Hepatocyte (in vitro differentiated cells): ENCODE measurements around the gene ADGRF3. TPM values are rescaled to one million over a fixed set of nuclear protein-coding genes. Genes with fewer than 3 reads are reported as not detected.
"Not testable (repeated sequence)": the region's sequence is repeated elsewhere in the genome, so short reads cannot be mapped to it uniquely, and the experiment has no call there.

Experiments
- DNase-seq: peaks from one replicate; pipeline ENCODE4 v3.0.0-alpha.2; 2016; ENCODE audit warnings: low spot score
- H2AFZ ChIP-seq: fragments of 200-600 bp; sonication (generic); 2 replicates; pipeline ENCODE4 v1.6.0; 2016; ENCODE audit warnings: antibody characterized with exemption, mild to moderate bottlenecking
- H3K27ac ChIP-seq: fragments of 200-600 bp; sonication (generic); 2 replicates; pipeline ENCODE4 v1.5.1; 2016; ENCODE audit warnings: mild to moderate bottlenecking
- H3K27me3 ChIP-seq: fragments of 200-600 bp; sonication (generic); 2 replicates; pipeline ENCODE4 v1.6.1; 2016
- H3K36me3 ChIP-seq: fragments of 200-600 bp; sonication (generic); replicated peaks from 2 replicates; pipeline ENCODE4 v1.5.1; 2016; ENCODE audit warnings: low read depth; ENCODE audit not compliant: insufficient read depth
- H3K4me1 ChIP-seq: fragments of 200-600 bp; sonication (generic); 2 replicates; pipeline ENCODE4 v1.5.1; 2016; ENCODE audit warnings: mild to moderate bottlenecking, moderate library complexity; ENCODE audit not compliant: insufficient read depth
- H3K4me2 ChIP-seq: fragments of 200-600 bp; sonication (generic); 2 replicates; pipeline ENCODE4 v1.6.0; 2016
- H3K4me3 ChIP-seq: fragments of 200-600 bp; sonication (generic); 2 replicates; pipeline ENCODE4 v1.5.1; 2016; ENCODE audit warnings: mild to moderate bottlenecking
- H3K79me2 ChIP-seq: fragments of 200-600 bp; sonication (generic); 2 replicates; pipeline ENCODE4 v1.6.0; 2017; ENCODE audit warnings: mild to moderate bottlenecking
- H3K9me2 ChIP-seq: fragments of 200-600 bp; sonication (generic); replicated peaks from 2 replicates; pipeline ENCODE4 v1.6.0; 2017; ENCODE audit warnings: mild to moderate bottlenecking; ENCODE audit not compliant: insufficient read depth
- H3K9me3 ChIP-seq: fragments of 200-600 bp; sonication (generic); 2 replicates; pipeline ENCODE4 v1.5.1; 2016; ENCODE audit warnings: low read depth, mild to moderate bottlenecking
- H4K20me1 ChIP-seq: fragments of 200-600 bp; sonication (generic); 2 replicates; pipeline ENCODE4 v1.6.0; 2016; ENCODE audit warnings: mild to moderate bottlenecking; ENCODE audit not compliant: insufficient read depth, poor library complexity, severe bottlenecking
- CTCF ChIP-seq: fragments of 200-600 bp; sonication (generic); IDR thresholded peaks from 2 replicates; pipeline ENCODE4 v1.5.1; 2016; ENCODE audit warnings: antibody characterized with exemption, mild to moderate bottlenecking; ENCODE audit not compliant: poor library complexity
- EZH2 ChIP-seq: fragments of 200-600 bp; sonication (generic); IDR thresholded peaks from 2 replicates; pipeline ENCODE4 v1.6.1; 2016; ENCODE audit warnings: antibody characterized with exemption, mild to moderate bottlenecking, borderline replicate concordance
- EZH2phosphoT487 ChIP-seq: fragments of 200-600 bp; sonication (generic); IDR thresholded peaks from one replicate; pipeline ENCODE4 v1.6.1; 2018; ENCODE audit warnings: antibody characterized with exemption, mild to moderate bottlenecking, low read depth, moderate library complexity; ENCODE audit not compliant: unreplicated experiment, severe bottlenecking
- WGBS: methylation state at CpG from one replicate; pipeline ENCODE4 v1.1.6; 2016; ENCODE audit warnings: low lambda C conversion rate; ENCODE audit errors: missing lambda C conversion rate; 5-methylcytosine and 5-hydroxymethylcytosine counted together
- polyA plus RNA-seq: library from polyadenylated mRNA; unstranded; fragments of >200 nt; fragmentation: Nextera tagmentation; extraction: Ambion mirVana; gene quantifications from 2 replicates; pipeline ENCODE4 v1.2.1, GENCODE V29; 2016
- total RNA-seq: library from RNA; depleted of rRNA; stranded (reverse); fragments of >200 nt; gene quantifications from 2 replicates; pipeline ENCODE4 v1.2.3, GENCODE V29; 2014

The ADGRF3 gene
- total and polyA plus RNA-seq, 2 experiments from 2014 or later = 0.63 to 1.3 TPM

- Histone ChIP-seq H3K27me3 (no peaks in the 10 kb centered on the region), H3K4me2 (no peak overlapping the region), H3K4me1 (no peaks in the 10 kb centered on the region), H3K79me2 (no peaks in the 10 kb centered on the region), H3K9me3 (no peaks in the 10 kb centered on the region), H3K36me3 (no peaks in the 10 kb centered on the region), H3K27ac (no peak overlapping the region), H3K9me2 (no peaks in the 10 kb centered on the region), H2AFZ (no peak overlapping the region), H4K20me1 (no peaks in the 10 kb centered on the region), H3K4me3 (no peak overlapping the region)
- WGBS = 85% methylated on average over 2 of the region's 2 CpGs
- no peak for TF ChIP-seq EZH2
- TF ChIP-seq CTCF = no peak
- no peak for TF ChIP-seq EZH2phosphoT487
- no peak for DNase-seq
These were observed 33.7 kb upstream of the ADGRF3 start for GRCh38 chr2:26380281-26380680.

GRCh38 chr2:26376799-26377198 lies 30.2 kb upstream of the ADGRF3 start:
- TF ChIP-seq EZH2 (no peak), CTCF (no peak), EZH2phosphoT487 (no peak)
- no peaks in the 10 kb centered on the region for H3K9me3 ChIP-seq
- no peak overlapping the region for H2AFZ ChIP-seq
- no peak overlapping the region for H3K4me3 ChIP-seq
- H3K27me3 ChIP-seq = no peaks in the 10 kb centered on the region
- 90% methylated on average over 1 of the region's 1 CpG for WGBS
- DNase-seq = no peak
- no peaks in the 10 kb centered on the region for H3K36me3 ChIP-seq
- no peaks in the 10 kb centered on the region for H4K20me1 ChIP-seq
- H3K27ac ChIP-seq = no peak overlapping the region
- no peaks in the 10 kb centered on the region for H3K79me2 ChIP-seq
- H3K9me2 ChIP-seq = no peaks in the 10 kb centered on the region
- no peaks in the 10 kb centered on the region for H3K4me1 ChIP-seq
- H3K4me2 ChIP-seq = no peak overlapping the region

- peaks cover 11% of the 10 kb centered on the region for H3K79me2 ChIP-seq
- H3K4me1 ChIP-seq, H3K4me2 ChIP-seq, H3K4me3 ChIP-seq, H3K9me3 ChIP-seq, H3K27ac ChIP-seq, H4K20me1 ChIP-seq, H2AFZ ChIP-seq, H3K27me3 ChIP-seq, H3K36me3 ChIP-seq, DNase-seq, H3K9me2 ChIP-seq: not testable (repeated sequence)
- WGBS = no CpG with 5 or more reads among the region's 31 CpGs
These were observed 24.3 kb upstream of the ADGRF3 start for GRCh38 chr2:26370909-26371308.

DNA sequence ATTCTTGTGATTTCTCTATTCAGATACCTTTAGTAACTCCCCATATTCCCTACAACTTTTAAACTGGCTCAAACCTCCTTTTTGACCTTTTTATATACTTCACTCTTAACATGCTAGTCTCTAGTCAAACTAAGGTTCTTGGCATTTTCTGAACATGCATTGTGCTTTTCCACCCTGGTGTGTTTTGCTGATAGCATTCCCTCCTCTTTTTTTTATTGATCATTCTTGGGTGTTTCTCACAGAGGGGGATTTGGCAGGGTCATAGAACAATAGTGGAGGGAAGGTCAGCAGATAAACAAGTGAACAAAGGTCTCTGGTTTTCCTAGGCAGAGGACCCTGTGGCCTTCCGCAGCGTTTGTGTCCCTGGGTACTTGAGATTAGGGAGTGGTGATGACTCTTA lies 23.1 kb upstream of the ADGRF3 start:
- not testable (repeated sequence) for H3K4me1 ChIP-seq, H3K27me3 ChIP-seq, H3K9me3 ChIP-seq, H3K4me3 ChIP-seq, DNase-seq, H2AFZ ChIP-seq, H3K27ac ChIP-seq, H3K9me2 ChIP-seq, H4K20me1 ChIP-seq, H3K4me2 ChIP-seq, H3K36me3 ChIP-seq
- WGBS = 44% methylated on average over 2 of the region's 2 CpGs
- peaks cover 20% of the 10 kb centered on the region for H3K79me2 ChIP-seq

GRCh38 chr2:26366957-26367356 lies 20.4 kb upstream of the ADGRF3 start:
- H3K4me3 ChIP-seq = no peak overlapping the region
- no peaks in the 10 kb centered on the region for H3K4me1 ChIP-seq
- H3K79me2 ChIP-seq = peaks cover 42% of the 10 kb centered on the region
- H3K27me3 ChIP-seq = no peaks in the 10 kb centered on the region
- no peaks in the 10 kb centered on the region for H3K36me3 ChIP-seq
- no peaks in the 10 kb centered on the region for H3K9me2 ChIP-seq
- no peak overlapping the region for H3K27ac ChIP-seq
- no peak overlapping the region for H2AFZ ChIP-seq
- WGBS = 96% methylated on average over 5 of the region's 5 CpGs
- no peak for TF ChIP-seq CTCF
- no peak for TF ChIP-seq EZH2phosphoT487
- no peak for TF ChIP-seq EZH2
- H3K4me2 ChIP-seq = no peak overlapping the region
- DNase-seq = no peak
- H3K9me3 ChIP-seq = no peaks in the 10 kb centered on the region
- peaks cover 9% of the 10 kb centered on the region for H4K20me1 ChIP-seq
